ENCODE data around the gene SPATA4.

DNA sequence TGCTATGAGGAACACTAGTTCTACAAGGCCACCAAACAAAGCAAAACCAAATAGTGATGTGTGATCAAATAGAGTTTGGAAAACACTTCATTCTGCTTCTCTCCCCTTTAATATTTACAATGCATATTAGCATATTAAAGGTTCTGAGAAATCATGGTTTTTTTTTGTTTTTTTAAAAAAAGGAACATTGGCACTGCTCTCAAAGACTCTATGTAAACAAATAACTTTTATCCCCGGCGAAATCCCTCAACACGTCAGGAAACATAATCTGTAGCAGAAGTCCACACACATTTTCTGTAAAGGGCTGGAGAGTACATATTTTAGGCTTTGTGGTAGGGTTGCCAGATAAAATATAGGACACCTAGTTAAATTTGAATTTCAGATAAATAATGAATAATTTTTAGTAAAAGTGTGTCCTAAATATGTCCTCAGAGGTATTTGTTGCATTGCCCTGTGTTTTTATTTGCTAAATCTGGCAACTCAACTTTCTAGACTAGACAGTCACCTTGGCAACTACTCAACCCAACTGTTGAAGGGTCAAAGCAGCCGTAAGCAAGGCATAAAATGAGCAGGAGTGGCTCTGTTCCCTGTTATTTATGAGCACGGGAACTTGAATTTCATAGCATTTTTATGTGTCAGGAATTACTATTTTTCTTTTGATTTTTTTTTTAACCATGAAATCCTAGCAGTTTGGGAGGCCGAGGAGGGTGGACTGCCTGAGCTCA, 8.6 kb downstream of the SPATA4 start:
- TF ChIP-seq, protein P1, sequence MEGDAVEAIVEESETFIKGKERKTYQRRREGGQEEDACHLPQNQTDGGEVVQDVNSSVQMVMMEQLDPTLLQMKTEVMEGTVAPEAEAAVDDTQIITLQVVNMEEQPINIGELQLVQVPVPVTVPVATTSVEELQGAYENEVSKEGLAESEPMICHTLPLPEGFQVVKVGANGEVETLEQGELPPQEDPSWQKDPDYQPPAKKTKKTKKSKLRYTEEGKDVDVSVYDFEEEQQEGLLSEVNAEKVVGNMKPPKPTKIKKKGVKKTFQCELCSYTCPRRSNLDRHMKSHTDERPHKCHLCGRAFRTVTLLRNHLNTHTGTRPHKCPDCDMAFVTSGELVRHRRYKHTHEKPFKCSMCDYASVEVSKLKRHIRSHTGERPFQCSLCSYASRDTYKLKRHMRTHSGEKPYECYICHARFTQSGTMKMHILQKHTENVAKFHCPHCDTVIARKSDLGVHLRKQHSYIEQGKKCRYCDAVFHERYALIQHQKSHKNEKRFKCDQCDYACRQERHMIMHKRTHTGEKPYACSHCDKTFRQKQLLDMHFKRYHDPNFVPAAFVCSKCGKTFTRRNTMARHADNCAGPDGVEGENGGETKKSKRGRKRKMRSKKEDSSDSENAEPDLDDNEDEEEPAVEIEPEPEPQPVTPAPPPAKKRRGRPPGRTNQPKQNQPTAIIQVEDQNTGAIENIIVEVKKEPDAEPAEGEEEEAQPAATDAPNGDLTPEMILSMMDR (IDR thresholded peaks at IDR 0.05; ENCODE audit: poor library complexity) = no peak
- TF ChIP-seq EZH2 (IDR thresholded peaks at IDR 0.05; ENCODE audit: borderline replicate concordance) (no peak), EZH2phosphoT487 (IDR thresholded peaks at IDR 0.05; ENCODE audit: low read depth, severe bottlenecking, unreplicated experiment) (no peak)

Data from hepatocyte (in vitro differentiated cells).